Hepatocyte (in vitro differentiated cells): ENCODE data around the gene OR1N2. TPM values are rescaled to one million over a fixed set of nuclear protein-coding genes. Genes with fewer than 3 reads are reported as not detected.

Source experiments
- DNase-seq: peaks from one replicate; pipeline ENCODE4 v3.0.0-alpha.2; 2016; ENCODE audit warnings: low spot score
- H2AFZ ChIP-seq: fragments of 200-600 bp; sonication (generic); 2 replicates; pipeline ENCODE4 v1.6.0; 2016; ENCODE audit warnings: antibody characterized with exemption, mild to moderate bottlenecking
- H3K27ac ChIP-seq: fragments of 200-600 bp; sonication (generic); 2 replicates; pipeline ENCODE4 v1.5.1; 2016; ENCODE audit warnings: mild to moderate bottlenecking
- H3K27me3 ChIP-seq: fragments of 200-600 bp; sonication (generic); 2 replicates; pipeline ENCODE4 v1.6.1; 2016
- H3K36me3 ChIP-seq: fragments of 200-600 bp; sonication (generic); replicated peaks from 2 replicates; pipeline ENCODE4 v1.5.1; 2016; ENCODE audit warnings: low read depth; ENCODE audit not compliant: insufficient read depth
- H3K4me1 ChIP-seq: fragments of 200-600 bp; sonication (generic); 2 replicates; pipeline ENCODE4 v1.5.1; 2016; ENCODE audit warnings: mild to moderate bottlenecking, moderate library complexity; ENCODE audit not compliant: insufficient read depth
- H3K4me2 ChIP-seq: fragments of 200-600 bp; sonication (generic); 2 replicates; pipeline ENCODE4 v1.6.0; 2016
- H3K4me3 ChIP-seq: fragments of 200-600 bp; sonication (generic); 2 replicates; pipeline ENCODE4 v1.5.1; 2016; ENCODE audit warnings: mild to moderate bottlenecking
- H3K79me2 ChIP-seq: fragments of 200-600 bp; sonication (generic); 2 replicates; pipeline ENCODE4 v1.6.0; 2017; ENCODE audit warnings: mild to moderate bottlenecking
- H3K9me2 ChIP-seq: fragments of 200-600 bp; sonication (generic); replicated peaks from 2 replicates; pipeline ENCODE4 v1.6.0; 2017; ENCODE audit warnings: mild to moderate bottlenecking; ENCODE audit not compliant: insufficient read depth
- H3K9me3 ChIP-seq: fragments of 200-600 bp; sonication (generic); 2 replicates; pipeline ENCODE4 v1.5.1; 2016; ENCODE audit warnings: low read depth, mild to moderate bottlenecking
- H4K20me1 ChIP-seq: fragments of 200-600 bp; sonication (generic); 2 replicates; pipeline ENCODE4 v1.6.0; 2016; ENCODE audit warnings: mild to moderate bottlenecking; ENCODE audit not compliant: insufficient read depth, poor library complexity, severe bottlenecking
- CTCF ChIP-seq: fragments of 200-600 bp; sonication (generic); IDR thresholded peaks from 2 replicates; pipeline ENCODE4 v1.5.1; 2016; ENCODE audit warnings: antibody characterized with exemption, mild to moderate bottlenecking; ENCODE audit not compliant: poor library complexity
- EZH2 ChIP-seq: fragments of 200-600 bp; sonication (generic); IDR thresholded peaks from 2 replicates; pipeline ENCODE4 v1.6.1; 2016; ENCODE audit warnings: antibody characterized with exemption, mild to moderate bottlenecking, borderline replicate concordance
- EZH2phosphoT487 ChIP-seq: fragments of 200-600 bp; sonication (generic); IDR thresholded peaks from one replicate; pipeline ENCODE4 v1.6.1; 2018; ENCODE audit warnings: antibody characterized with exemption, mild to moderate bottlenecking, low read depth, moderate library complexity; ENCODE audit not compliant: unreplicated experiment, severe bottlenecking
- WGBS: methylation state at CpG from one replicate; pipeline ENCODE4 v1.1.6; 2016; ENCODE audit warnings: low lambda C conversion rate; ENCODE audit errors: missing lambda C conversion rate; 5-methylcytosine and 5-hydroxymethylcytosine counted together
- polyA plus RNA-seq: library from polyadenylated mRNA; unstranded; fragments of >200 nt; fragmentation: Nextera tagmentation; extraction: Ambion mirVana; gene quantifications from 2 replicates; pipeline ENCODE4 v1.2.1, GENCODE V29; 2016
- total RNA-seq: library from RNA; depleted of rRNA; stranded (reverse); fragments of >200 nt; gene quantifications from 2 replicates; pipeline ENCODE4 v1.2.3, GENCODE V29; 2014

The OR1N2 gene
- total and polyA plus RNA-seq, 2 experiments from 2014 or later = not detected

GRCh38 chr9:122562134-122562760 is 9.3 kb downstream of the OR1N2 start:
- Histone ChIP-seq H3K4me3 (no peak overlapping the region), H2AFZ (no peak overlapping the region), H4K20me1 (no peaks in the 10 kb centered on the region), H3K9me3 (no peaks in the 10 kb centered on the region), H3K27ac (no peak overlapping the region), H3K4me2 (no peak overlapping the region), H3K27me3 (no peaks in the 10 kb centered on the region), H3K79me2 (no peaks in the 10 kb centered on the region), H3K36me3 (no peaks in the 10 kb centered on the region), H3K9me2 (no peaks in the 10 kb centered on the region), H3K4me1 (no peaks in the 10 kb centered on the region)
- DNase-seq = no peak
- TF ChIP-seq EZH2 (no peak), CTCF (no peak), EZH2phosphoT487 (no peak)
- 74% methylated on average over 9 of the region's 9 CpGs for WGBS

DNA sequence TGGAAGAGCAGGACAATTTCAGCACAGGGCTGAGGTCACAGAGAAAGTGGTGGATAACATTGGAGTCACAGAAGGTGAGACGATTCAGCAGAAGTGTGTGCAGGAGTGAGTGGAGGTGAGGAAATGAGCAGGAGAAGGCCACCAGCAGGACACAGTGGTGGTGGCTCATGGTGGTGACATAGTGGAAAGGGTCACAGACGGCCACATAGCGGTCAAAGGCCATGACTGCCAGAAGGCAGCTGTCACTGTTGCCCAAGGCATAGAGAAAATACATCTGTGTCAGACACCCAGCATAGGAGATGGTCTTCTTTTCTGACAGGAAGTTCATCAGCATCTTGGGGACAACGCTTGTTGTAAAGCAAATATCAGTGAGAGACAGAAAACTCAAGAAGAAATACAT is 15.0 kb downstream of the OR1N2 start:
- no peaks in the 10 kb centered on the region for H4K20me1 ChIP-seq

GRCh38 chr9:122572456-122572855 is 19.5 kb downstream of the OR1N2 start:
- no peaks in the 10 kb centered on the region for H3K9me3 ChIP-seq

More for the DNA sequence above, 15.0 kb downstream of the OR1N2 start:
- WGBS = 84% methylated on average over 4 of the region's 4 CpGs
- H3K79me2 ChIP-seq = no peaks in the 10 kb centered on the region
- no peak overlapping the region for H2AFZ ChIP-seq
- H3K9me3 ChIP-seq = no peaks in the 10 kb centered on the region
- no peak for DNase-seq
- no peak overlapping the region for H3K4me3 ChIP-seq
- no peak overlapping the region for H3K4me2 ChIP-seq
- no peaks in the 10 kb centered on the region for H3K9me2 ChIP-seq
- no peak overlapping the region for H3K27ac ChIP-seq
- no peaks in the 10 kb centered on the region for H3K27me3 ChIP-seq
- no peaks in the 10 kb centered on the region for H3K4me1 ChIP-seq
- TF ChIP-seq EZH2phosphoT487 (no peak), CTCF (no peak), EZH2 (no peak)
- no peaks in the 10 kb centered on the region for H3K36me3 ChIP-seq

More at GRCh38 chr9:122572456-122572855, 19.5 kb downstream of the OR1N2 start:
- no peaks in the 10 kb centered on the region for H3K79me2 ChIP-seq
- H3K27me3 ChIP-seq = no peaks in the 10 kb centered on the region
- no peak overlapping the region for H3K4me2 ChIP-seq
- H2AFZ ChIP-seq = no peak overlapping the region
- TF ChIP-seq EZH2 (no peak), CTCF (no peak), EZH2phosphoT487 (no peak)
- H3K27ac ChIP-seq = no peak overlapping the region
- no peaks in the 10 kb centered on the region for H3K9me2 ChIP-seq
- H3K4me3 ChIP-seq = no peak overlapping the region
- H3K36me3 ChIP-seq = no peaks in the 10 kb centered on the region
- 58% methylated on average over 2 of the region's 2 CpGs for WGBS
- no peaks in the 10 kb centered on the region for H4K20me1 ChIP-seq
- no peaks in the 10 kb centered on the region for H3K4me1 ChIP-seq
- DNase-seq = no peak
